K562 (cell line): ENCODE results near the gene SLC34A1.

Experiments
- ARHGAP35 ChIP-seq: fragments of 450-650 bp; IDR thresholded peaks from 2 replicates; pipeline ENCODE4 v1.6.1; 2018; ENCODE audit not compliant: partially characterized antibody
- CREM ChIP-seq: IDR thresholded peaks from 2 replicates; pipeline ENCODE4 v1.6.1; 2014; ENCODE audit warnings: antibody characterized with exemption, low read depth
- GABPB1 ChIP-seq: sonication (generic); formaldehyde crosslinking; IDR thresholded peaks from 2 replicates; pipeline ENCODE4 v1.8.0; 2022; ENCODE audit warnings: mild to moderate bottlenecking, missing genetic modification reagents
- GATAD2B ChIP-seq: fragments of 450-650 bp; IDR thresholded peaks from 2 replicates; pipeline ENCODE4 v1.6.1; 2017; ENCODE audit warnings: mild to moderate bottlenecking, borderline replicate concordance
- HCFC1 ChIP-seq: IDR thresholded peaks from 2 replicates; pipeline ENCODE4 v1.6.1; 2012; ENCODE audit warnings: low read depth, low read length, improper control_type of control experiment
- ILK ChIP-seq: fragments of 450-650 bp; IDR thresholded peaks from 2 replicates; pipeline ENCODE4 v1.6.1; 2016; ENCODE audit warnings: missing genetic modification characterization, low read depth, mild to moderate bottlenecking, missing compliant biosample characterization, moderate library complexity, borderline replicate concordance
- REST ChIP-seq, 2 experiments: fragments of 450-650 bp; formaldehyde crosslinking in 1 of 2; IDR thresholded peaks; 2 replicates each; pipeline versions ENCODE4 v1.4.0 to v1.6.1; 2014 to 2020; ENCODE audit warnings: mild to moderate bottlenecking in 2 of 2, borderline replicate concordance in 1 of 2, low read depth in 1 of 2
- SP1 ChIP-seq: sonication (generic); formaldehyde crosslinking; IDR thresholded peaks from 2 replicates; pipeline ENCODE4 v1.8.1; 2022; ENCODE audit warnings: mild to moderate bottlenecking, missing genetic modification reagents

GRCh38 chr5:177435847-177436536 is 51.8 kb downstream of the SLC34A1 start:
- TF ChIP-seq HCFC1 = no peak
- TF ChIP-seq ARHGAP35 = no peak
- TF ChIP-seq GATAD2B = no peak
- TF ChIP-seq ILK (tag) = no peak
- TF ChIP-seq SP1 = no peak
- TF ChIP-seq REST (IDR thresholded peaks at IDR 0.05; ENCODE audit: borderline replicate concordance) = no peak
- no peak for TF ChIP-seq REST (CRISPR knock-in tag; IDR thresholded peaks at IDR 0.05; ENCODE audit: low read depth)
- no peak for TF ChIP-seq GABPB1 (CRISPR knock-in tag)
- no peak for TF ChIP-seq CREM
